Medulla oblongata (tissue), 1 donor: Measurements from ENCODE around the gene FANCG.

Source experiments
- DNase-seq: peaks from one replicate; pipeline ENCODE4 v3.0.0-alpha.2; 2015; ENCODE audit errors: extremely low spot score

The FANCG gene

GRCh38 chr9:35103660-35104191 is 24.0 kb upstream of the FANCG start:
- no peak for DNase-seq

GRCh38 chr9:35102769-35103659 is 23.3 kb upstream of the FANCG start, which contains the start of gene STOML2:
STOML2 (minus strand) TSS chr9:35103131; CDS start chr9:35103094, 37 bp downstream.
- DNase-seq = peak; percentile 98

- no peak for DNase-seq
These were observed 22.7 kb upstream of the FANCG start for GRCh38 chr9:35102465-35102768.

DNA sequence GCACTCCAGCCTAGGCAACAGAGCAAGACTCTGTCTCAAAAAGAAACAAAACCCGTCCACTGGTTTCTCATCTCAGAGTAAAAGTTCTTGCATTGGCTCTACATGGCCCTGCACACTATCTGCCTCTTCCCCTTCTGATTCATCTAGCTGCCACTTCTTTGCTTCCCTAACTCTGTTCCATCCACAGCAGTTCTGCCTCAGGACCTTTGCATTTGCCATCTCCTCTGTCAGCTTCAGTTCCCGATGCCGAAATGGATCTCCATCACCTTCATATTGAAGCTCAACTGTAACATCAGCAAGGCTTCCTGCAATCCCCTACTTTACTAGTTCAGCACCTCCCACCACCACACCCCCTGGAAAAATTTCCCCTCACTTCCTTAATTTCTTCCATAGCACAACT is 17.8 kb upstream of the FANCG start:
- DNase-seq = no peak

- peak; percentile 86 for DNase-seq
These were observed 16.5 kb upstream of the FANCG start, which contains the start of gene PIGO for GRCh38 chr9:35096035-35096849. PIGO (minus strand) TSS chr9:35096591; CDS start chr9:35095565, 1,026 bp downstream.

- no peak for DNase-seq
These were observed 11.8 kb upstream of the FANCG start for GRCh38 chr9:35091536-35091935.

DNA sequence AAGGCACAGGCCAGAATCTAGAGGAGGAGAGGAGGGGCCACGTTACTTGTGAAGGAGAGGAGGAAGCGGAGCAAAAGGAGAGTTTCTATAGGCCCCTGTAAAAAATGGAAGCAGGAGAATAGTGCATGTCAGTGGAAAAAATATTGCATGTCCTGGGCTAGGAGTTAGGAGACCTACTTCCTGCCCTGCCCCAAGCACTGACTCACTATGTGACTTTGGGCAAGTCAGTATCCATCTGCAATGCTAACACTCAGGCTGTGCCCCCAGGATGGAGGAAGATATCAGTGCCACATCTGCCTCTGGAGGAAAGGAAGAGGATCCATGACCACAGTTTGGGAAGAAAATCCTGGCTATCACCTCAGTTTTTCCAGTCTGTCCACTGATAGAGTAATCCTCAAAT is 9.7 kb upstream of the FANCG start:
- no peak for DNase-seq

GRCh38 chr9:35085078-35085477 is 5.3 kb upstream of the FANCG start:
- no peak for DNase-seq

DNA sequence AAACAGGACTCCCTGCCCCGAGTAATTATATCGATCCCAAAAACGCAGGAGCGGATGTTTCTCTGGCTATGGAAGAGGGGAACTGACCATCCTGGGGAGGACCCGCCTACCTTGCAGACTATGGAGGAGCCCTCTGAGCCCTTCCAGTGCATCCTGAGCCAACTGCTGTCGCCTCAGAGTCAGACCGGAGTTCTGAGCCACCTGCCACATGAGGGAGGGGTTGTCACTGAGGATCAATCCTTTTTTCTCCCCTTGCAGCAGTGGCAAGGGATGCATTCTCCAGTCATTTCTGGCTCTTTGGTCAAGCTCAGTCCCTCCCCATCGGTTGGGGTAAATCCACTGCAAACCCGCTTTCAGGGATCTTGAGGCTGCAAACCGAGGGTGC is 709 bp downstream of the FANCG start:
- no peak for DNase-seq

- no peak for DNase-seq
These were observed 1.7 kb downstream of the FANCG start for GRCh38 chr9:35078066-35078465.

GRCh38 chr9:35076848-35077247 is 2.9 kb downstream of the FANCG start:
- DNase-seq = no peak

GRCh38 chr9:35075358-35075757 is 4.4 kb downstream of the FANCG start:
- DNase-seq = no peak

GRCh38 chr9:35074791-35075190 is 5.0 kb downstream of the FANCG start:
- no peak for DNase-seq

DNA sequence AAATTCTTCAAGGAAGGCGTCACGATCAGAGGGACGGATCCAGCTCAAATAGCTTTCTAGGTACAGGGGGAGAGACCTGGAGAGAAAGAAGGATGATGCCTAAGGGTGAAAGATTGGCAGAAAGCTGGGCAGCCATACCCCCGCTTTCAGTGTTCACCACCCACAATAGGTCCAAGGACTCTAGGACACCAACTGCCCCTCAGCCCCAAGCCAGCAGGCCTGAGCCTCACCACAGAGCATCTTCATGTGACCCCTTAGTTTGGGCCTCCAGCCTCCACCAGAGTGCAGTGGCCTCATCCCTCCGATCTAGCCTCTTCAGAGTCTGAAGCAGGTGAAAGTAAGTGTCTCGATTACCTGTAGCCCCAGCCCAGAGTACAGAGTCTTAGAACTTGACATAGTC is 5.6 kb downstream of the FANCG start:
- no peak for DNase-seq

DNA sequence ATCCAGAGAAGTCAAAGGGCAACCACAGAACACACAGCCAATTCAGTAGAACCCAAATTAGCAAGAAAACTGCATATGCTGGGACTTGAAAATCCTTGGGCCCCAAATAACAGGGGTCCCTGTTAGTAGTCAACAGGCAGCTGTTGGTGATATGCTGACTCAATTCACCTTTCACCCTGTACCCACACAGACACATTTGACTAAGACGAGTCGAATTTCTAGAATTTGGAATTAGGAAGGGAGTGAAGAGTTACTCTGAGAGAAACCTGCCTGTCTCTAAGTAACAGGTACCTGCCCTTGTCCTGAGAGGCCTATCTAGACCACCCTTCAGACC is 6.5 kb downstream of the FANCG start:
- no peak for DNase-seq

DNA sequence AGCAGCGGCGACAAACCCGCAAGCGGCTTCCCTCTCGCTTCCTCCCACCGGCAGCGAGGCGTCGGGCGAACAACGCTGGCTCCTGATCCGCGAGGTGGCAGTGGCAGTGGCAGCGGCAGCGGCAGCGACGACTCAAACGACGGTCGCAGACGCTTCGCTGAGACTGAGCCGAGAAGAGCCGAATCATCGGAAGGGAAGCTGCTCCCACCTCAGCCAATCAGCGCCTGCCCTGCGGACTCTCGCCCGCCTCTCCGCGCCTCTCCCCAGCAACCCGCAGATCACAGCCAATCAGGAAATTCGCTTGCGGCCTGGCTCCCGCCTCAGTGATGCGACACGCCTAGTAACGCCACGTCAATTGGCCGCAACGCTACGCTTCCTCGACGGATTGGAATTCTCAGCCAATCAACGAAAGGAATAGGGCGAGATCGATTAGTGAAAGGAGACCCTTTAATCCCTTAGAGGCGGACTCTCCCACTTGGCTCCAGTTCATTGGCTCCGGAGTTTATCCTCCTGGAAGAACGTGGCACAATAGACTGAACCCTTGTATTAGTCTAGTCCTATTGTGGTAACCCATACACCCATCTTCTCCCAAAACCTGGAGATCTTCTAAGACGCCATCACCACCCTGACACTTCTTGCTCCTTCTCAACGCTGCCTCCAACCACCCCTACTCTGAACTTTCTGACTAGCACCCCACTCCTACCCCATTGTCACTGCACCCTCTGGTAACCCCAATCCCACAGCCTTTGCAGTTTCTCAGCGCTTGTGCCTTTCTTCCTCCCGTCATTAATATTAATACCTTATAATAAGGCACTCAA is 7.1 kb downstream of the FANCG start, which contains the start of gene VCP:
TSS of gene VCP (minus strand) at position 165 of the 818 bp plus-strand sequence. CDS start 272 bp downstream, outside the sequence.
- DNase-seq = peak; percentile 99

DNA sequence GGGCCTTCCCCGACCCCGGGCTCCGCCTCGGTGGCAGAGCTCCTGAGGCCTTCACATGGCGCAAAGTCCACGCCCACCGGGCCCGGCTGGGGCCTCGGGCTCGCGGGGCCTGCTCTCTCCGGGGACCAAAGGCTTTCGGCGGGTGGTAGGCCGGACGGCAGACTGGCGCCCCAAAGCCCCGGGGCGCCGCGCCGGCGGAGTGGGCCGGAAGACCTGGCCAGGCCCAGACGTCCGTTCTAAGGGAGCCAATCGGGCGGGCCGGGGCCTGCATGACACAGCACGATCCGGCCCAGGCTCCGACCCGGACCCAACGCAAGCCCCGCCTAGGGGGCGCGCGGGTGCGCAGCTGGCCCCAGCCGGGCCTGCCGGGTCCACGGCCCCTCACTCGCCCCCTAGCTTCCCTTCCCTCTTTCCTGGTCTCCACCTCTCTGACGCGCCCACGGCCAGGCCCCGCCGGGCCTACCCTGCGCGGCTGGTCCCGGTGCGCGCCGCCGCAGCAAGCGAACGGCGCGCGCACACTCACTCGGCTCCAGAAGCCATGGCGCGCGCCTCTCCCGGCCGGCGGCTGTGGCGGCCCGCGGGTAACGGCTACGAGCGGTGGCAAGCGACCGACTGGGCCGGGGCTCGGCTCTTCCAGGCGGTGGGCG is 7.8 kb downstream of the FANCG start:
- DNase-seq = peak; percentile 76

DNA sequence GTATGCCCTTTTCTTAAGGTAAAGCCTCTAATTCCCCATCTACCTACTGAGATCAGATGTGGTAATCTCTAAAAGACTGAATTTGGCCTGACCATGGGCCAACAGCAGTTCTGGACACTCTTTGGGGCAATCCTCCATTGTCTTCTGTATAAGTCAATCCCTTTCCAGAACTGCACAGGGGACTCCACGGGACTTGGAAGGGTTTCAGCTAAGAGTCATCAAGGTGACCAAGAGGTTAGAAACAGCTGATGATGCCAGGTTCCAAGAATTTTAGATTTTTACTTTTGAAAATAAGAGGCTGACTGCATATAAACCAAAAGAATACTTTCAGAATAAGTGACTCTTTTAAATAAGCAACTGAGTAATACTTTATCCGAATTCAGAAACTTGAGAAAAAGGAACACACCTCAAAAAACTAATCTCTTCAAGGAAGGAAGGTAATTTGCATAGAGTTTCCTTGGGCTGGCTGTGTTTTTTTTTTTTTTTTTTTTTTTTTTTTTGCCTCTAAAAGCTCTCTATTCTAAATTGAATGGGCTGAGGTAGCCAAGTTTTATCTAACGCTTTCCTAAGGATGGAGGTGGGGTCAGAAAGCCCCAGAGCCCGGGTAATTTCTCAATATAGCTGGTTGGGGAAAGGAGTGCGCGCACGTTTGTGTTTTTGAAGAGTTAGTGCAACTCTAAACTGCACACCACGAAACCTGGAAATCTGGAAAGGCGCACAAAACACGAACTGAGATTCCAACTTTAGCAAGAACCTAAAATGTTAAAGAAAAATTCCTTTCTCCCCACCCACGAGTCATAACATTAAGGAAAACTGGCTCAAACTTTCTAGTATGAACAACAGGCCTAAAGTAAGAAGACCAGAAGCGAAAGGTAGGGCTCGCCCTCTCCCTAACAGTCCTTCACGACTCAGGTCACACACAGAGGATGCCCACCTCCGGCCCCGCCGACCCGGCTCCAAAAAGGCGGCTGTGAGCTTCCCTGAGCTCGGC is 8.6 kb downstream of the FANCG start:
- no peak for DNase-seq

- no peak for DNase-seq
These were observed 10.7 kb downstream of the FANCG start for GRCh38 chr9:35069020-35069419.

DNA sequence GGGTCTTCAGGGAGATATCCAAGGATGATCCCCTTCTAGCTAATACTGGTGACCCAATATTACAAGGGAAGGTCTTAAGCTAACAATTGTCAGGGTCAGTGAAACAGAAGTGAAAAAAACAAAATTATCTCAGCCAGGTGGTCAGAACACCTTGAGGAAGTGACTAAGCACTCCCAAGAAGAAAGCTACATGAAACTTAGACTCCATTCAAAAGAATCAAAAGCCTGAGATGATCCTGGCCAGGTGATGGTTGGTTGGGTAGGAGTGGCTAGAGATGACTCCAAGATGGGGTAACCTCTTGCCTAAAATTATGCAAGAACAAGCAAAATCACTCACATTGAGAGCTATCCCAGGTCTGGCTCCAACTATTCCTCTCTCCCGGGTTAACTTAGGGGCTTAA is 12.7 kb downstream of the FANCG start:
- DNase-seq = no peak
